ENCODE data around the gene ADAR. TPM values are rescaled to one million over a fixed set of nuclear protein-coding genes. Genes with fewer than 3 reads are reported as not detected.

The ADAR gene
- total RNA-seq, 2 donors from 2014 or later, result 54.0 to 103 TPM

DNA sequence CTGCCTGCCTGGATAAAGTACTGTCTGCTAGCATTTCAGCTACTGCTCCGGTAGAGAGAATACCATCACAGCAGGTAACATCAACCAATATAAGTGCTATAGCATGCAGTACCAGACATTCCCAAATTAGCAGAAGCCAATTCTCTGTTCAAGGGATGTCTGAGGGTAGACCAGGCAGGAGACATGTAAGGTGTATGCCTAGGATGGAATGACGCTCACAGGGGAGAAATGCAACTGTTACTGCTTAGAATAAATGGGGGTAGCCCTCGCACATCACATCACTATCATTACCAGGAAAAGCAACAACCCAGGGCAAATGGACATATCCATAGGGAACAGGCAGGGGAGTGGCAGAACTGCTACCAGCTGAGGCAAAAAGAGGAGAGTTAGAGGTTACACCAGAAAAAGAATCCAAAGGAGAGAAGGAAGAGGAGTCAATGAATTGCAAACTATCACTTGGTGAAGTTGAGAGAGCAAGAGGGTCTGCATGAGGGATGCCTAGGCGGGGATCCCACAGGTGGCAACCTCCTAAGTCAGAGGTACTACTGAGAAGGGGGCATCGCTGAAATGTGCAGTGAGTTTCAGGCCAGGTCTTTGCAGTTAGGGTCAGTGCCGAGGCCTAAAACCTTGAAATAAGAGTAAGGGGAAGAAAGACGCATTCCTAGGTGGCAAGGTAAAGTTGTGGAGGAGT is 50.6 kb downstream of the ADAR start:
- no peak for DNase-seq
- Histone ChIP-seq H3K4me3 (peak overlapping the region; percentile 78 to 93), H3K27me3 (no peaks in the 10 kb centered on the region), H3K4me1 (peaks cover 30% of the 10 kb centered on the region), H3K27ac (peak overlapping the region in 3 of 4 donors; percentile 71 to 96 (median 90)), H3K9me3 (no peaks in the 10 kb centered on the region), H3K36me3 (replicated peaks in 1 of 2; ENCODE audit: insufficient read depth in 1 of 2, low read depth in 2 of 2) (peaks cover 19 to 28% of the 10 kb centered on the region in 2 donors)
- WGBS, 2 donors, result 4 to 9% methylated on average over 7 of the region's 7 CpGs
- intact Hi-C loops (cut with DNase I), result no loop called here
- TF ChIP-seq, protein P1, sequence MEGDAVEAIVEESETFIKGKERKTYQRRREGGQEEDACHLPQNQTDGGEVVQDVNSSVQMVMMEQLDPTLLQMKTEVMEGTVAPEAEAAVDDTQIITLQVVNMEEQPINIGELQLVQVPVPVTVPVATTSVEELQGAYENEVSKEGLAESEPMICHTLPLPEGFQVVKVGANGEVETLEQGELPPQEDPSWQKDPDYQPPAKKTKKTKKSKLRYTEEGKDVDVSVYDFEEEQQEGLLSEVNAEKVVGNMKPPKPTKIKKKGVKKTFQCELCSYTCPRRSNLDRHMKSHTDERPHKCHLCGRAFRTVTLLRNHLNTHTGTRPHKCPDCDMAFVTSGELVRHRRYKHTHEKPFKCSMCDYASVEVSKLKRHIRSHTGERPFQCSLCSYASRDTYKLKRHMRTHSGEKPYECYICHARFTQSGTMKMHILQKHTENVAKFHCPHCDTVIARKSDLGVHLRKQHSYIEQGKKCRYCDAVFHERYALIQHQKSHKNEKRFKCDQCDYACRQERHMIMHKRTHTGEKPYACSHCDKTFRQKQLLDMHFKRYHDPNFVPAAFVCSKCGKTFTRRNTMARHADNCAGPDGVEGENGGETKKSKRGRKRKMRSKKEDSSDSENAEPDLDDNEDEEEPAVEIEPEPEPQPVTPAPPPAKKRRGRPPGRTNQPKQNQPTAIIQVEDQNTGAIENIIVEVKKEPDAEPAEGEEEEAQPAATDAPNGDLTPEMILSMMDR (IDR thresholded peaks at IDR 0.05), result no peak
- TF ChIP-seq POLR2A (IDR thresholded peaks at IDR 0.05), result no peak
- no peak for ATAC-seq

DNA sequence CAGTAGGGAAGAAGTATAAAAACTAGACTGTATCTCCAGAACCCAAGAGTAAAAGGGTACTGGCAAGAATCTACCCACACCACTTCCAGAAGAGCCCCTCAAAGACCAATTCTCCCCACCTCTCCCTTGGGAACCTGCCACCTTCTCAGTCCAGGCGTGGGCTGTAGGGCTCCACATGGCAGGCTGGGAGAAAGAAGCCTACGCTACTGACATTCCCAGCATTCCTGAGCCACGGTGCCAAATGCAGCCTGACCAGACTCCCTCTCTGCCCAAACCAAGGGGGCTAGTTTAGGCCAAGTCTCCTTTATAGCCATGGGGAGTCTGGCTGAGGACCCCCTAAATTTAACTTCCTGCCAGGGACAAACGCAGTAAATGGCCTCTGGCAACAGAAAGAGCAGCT is 51.6 kb downstream of the ADAR start:
- peak in 2 of 4 donors; percentile 22 to 27 for DNase-seq
- H3K36me3 ChIP-seq (replicated peaks in 1 of 2; ENCODE audit: insufficient read depth in 1 of 2, low read depth in 2 of 2), result peaks cover 19 to 37% of the 10 kb centered on the region in 2 donors
- TF ChIP-seq POLR2A (IDR thresholded peaks at IDR 0.05), result no peak
- TF ChIP-seq, protein P1 (IDR thresholded peaks at IDR 0.05), result no peak
- 21 to 31% methylated on average over 2 to 4 of the region's 4 CpGs for WGBS, 2 donors
- no peak for ATAC-seq
- intact Hi-C loops (cut with DNase I), result no loop called here
- no peaks in the 10 kb centered on the region for H3K27me3 ChIP-seq
- peaks cover 30% of the 10 kb centered on the region for H3K4me1 ChIP-seq
- H3K9me3 ChIP-seq, result no peaks in the 10 kb centered on the region
- peak overlapping the region in 3 of 4 donors; percentile 1 to 96 (median 90) for H3K27ac ChIP-seq
- H3K4me3 ChIP-seq, result no peak overlapping the region

DNA sequence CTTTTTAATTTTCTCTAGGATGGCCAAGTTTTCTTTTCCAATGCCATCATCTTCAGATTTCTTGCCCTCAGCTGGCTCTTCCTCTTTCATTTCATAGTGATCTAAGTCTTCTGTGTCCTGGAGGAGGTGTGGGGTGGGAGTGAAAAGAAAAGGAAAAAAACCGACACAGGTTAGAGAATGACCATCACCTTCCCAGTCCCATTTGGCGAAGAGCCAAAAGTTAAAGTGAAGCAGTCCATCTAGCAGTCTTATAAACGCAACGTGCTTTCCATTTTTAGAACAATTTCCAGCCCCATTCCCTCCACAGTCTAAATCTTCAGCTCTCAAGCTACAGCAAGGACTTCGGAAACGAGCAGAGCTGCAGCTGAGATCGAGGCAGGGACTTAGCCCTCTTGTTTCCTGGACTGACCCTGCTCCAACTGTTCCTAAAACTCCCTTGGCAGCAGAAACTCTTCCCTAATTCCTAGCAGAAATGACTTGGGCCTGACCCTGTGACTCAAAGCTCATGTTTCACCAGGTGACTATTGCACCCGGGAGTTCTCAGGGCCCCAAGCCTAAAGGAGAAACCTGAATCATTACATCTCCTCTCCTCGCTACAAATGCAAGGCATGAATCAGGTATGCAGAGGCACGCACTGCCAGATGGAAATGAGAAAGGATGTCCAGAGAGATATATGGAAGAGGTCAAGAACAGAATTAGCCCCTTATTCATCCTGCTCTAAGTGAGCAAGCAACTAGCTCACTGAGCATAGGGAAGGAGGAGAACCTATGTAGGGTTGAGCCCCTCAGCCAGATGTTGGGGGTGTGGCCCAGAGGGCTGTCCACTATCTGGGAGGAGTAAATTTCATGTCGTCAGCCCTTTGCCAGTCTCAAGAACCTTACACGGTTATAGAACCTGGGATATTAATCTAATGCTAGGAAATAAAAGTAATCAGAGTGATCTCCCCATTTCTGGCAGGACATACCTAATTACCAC is 54.6 kb downstream of the ADAR start:
- 67 to 72% methylated on average over 12 of the region's 12 CpGs for WGBS, 2 donors
- no peak for TF ChIP-seq POLR2A (IDR thresholded peaks at IDR 0.05)
- TF ChIP-seq, protein P1 (IDR thresholded peaks at IDR 0.05), result no peak
- no peaks in the 10 kb centered on the region for H3K27me3 ChIP-seq
- DNase-seq (no peak), ATAC-seq (no peak)
- intact Hi-C loops (cut with DNase I), result no loop called here
- H3K4me1 ChIP-seq, result peaks cover 40% of the 10 kb centered on the region
- H3K4me3 ChIP-seq, result no peak overlapping the region
- no peaks in the 10 kb centered on the region for H3K9me3 ChIP-seq
- H3K27ac ChIP-seq, result no peak overlapping the region
- H3K36me3 ChIP-seq (replicated peaks in 1 of 2; ENCODE audit: insufficient read depth in 1 of 2, low read depth in 2 of 2), result peaks cover 27 to 52% of the 10 kb centered on the region in 2 donors

DNA sequence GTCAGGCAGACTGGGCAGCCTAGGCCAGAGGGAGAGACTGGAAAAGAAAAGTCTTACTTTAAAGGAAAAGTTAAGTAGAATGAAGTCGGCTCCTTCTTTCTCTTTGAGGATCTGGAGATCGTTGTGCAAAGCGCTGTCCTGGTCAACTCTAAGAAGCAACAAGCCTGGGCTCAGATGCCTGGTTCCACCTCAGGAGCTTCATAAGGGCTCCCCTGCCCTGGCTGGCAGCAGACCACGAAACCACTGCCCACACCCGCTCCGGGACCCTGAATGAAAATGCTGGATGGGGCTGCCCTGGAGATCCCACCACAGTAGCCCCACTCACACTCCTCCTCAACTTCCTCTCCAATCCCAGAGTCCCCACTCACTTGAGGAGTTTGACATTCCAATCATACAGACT is 56.0 kb downstream of the ADAR start:
- TF ChIP-seq, protein P1 (IDR thresholded peaks at IDR 0.05), result no peak
- TF ChIP-seq POLR2A (IDR thresholded peaks at IDR 0.05), result no peak
- no peak overlapping the region for H3K27ac ChIP-seq
- intact Hi-C loops (cut with DNase I), result no loop called here
- no peak overlapping the region for H3K4me3 ChIP-seq
- no peaks in the 10 kb centered on the region for H3K9me3 ChIP-seq
- no peaks in the 10 kb centered on the region for H3K27me3 ChIP-seq
- peaks cover 27 to 52% of the 10 kb centered on the region in 2 donors for H3K36me3 ChIP-seq (replicated peaks in 1 of 2; ENCODE audit: insufficient read depth in 1 of 2, low read depth in 2 of 2)
- WGBS, 2 donors, result 93 to 98% methylated on average over 6 of the region's 6 CpGs
- DNase-seq (no peak), ATAC-seq (no peak)
- H3K4me1 ChIP-seq, result peaks cover 47% of the 10 kb centered on the region
